WTC11 (cell line): Measurements from ENCODE around the gene KIF19. TPM values are rescaled to one million over a fixed set of nuclear protein-coding genes. Genes with fewer than 3 reads are reported as not detected.

Experiments used
- ATAC-seq: fragments of 200-7000 bp; cut with Tn5 transposase; 2 replicates; pipeline ENCODE4 v1.10.0; 2021; ENCODE audit warnings: mild to moderate bottlenecking, moderate library complexity
- CTCF ChIA-PET: fragments of 300-600 bp; sonication (Branson Sonifier 250); formaldehyde crosslinking; loops from one replicate; lab custom pipeline; 2021; ENCODE audit warnings: antibody characterized with exemption; lab: Charles Lee
- POLR2A ChIA-PET: fragments of 350-600 bp; sonication (Branson Sonifier 250); formaldehyde crosslinking; loops from one replicate; lab custom pipeline; 2021; ENCODE audit warnings: antibody characterized with exemption; lab: Charles Lee
- DNase-seq: peaks from one replicate; pipeline ENCODE4 v3.0.0; 2021; ENCODE audit warnings: low spot score
- H3K27ac Mint-ChIP-seq: 2 replicates; pipeline ENCODE4 v1.8.0; 2021; ENCODE audit warnings: mixed read lengths
- H3K27me3 Mint-ChIP-seq: 2 replicates; pipeline ENCODE4 v1.8.0; 2021; ENCODE audit warnings: low read depth, mild to moderate bottlenecking, moderate library complexity, mixed read lengths
- H3K36me3 Mint-ChIP-seq: 2 replicates; pipeline ENCODE4 v1.8.0; 2021; ENCODE audit warnings: mixed read lengths
- H3K4me1 Mint-ChIP-seq: 2 replicates; pipeline ENCODE4 v1.8.0; 2022; ENCODE audit warnings: mixed read lengths
- H3K4me3 Mint-ChIP-seq: 2 replicates; pipeline ENCODE4 v1.8.0; 2021; ENCODE audit warnings: mild to moderate bottlenecking, moderate library complexity, mixed read lengths
- H3K9me3 Mint-ChIP-seq: 2 replicates; pipeline ENCODE4 v1.8.0; 2021; ENCODE audit warnings: mixed read lengths
- ATF1 ChIP-seq: sonication (generic); formaldehyde crosslinking; IDR thresholded peaks from 2 replicates; pipeline ENCODE4 v1.8.1; 2023; ENCODE audit warnings: mild to moderate bottlenecking, moderate library complexity, missing genetic modification reagents
- ATF6 ChIP-seq: sonication (generic); formaldehyde crosslinking; IDR thresholded peaks from 2 replicates; pipeline ENCODE4 v1.8.1; 2023; ENCODE audit warnings: mild to moderate bottlenecking, missing genetic modification reagents
- EMX1 ChIP-seq: fragments of 250-450 bp; sonication (Bioruptor Pico); IDR thresholded peaks from 2 replicates; pipeline ENCODE4 v1.8.0; 2021; ENCODE audit warnings: mild to moderate bottlenecking
- ESRRA ChIP-seq: sonication (generic); formaldehyde crosslinking; IDR thresholded peaks from 2 replicates; pipeline ENCODE4 v1.8.1; 2022; ENCODE audit warnings: mild to moderate bottlenecking, missing genetic modification reagents, borderline replicate concordance
- IRF2 ChIP-seq: sonication (generic); formaldehyde crosslinking; IDR thresholded peaks from 2 replicates; pipeline ENCODE4 v1.8.0; 2022; ENCODE audit warnings: low read depth, missing genetic modification reagents, borderline replicate concordance
- KAT7 ChIP-seq: sonication (generic); formaldehyde crosslinking; IDR thresholded peaks from 2 replicates; pipeline ENCODE4 v1.8.1; 2023; ENCODE audit warnings: missing genetic modification reagents, mild to moderate bottlenecking, borderline replicate concordance
- MYBL2 ChIP-seq: sonication (generic); formaldehyde crosslinking; IDR thresholded peaks from 2 replicates; pipeline ENCODE4 v1.8.1; 2023; ENCODE audit warnings: mild to moderate bottlenecking, moderate library complexity, missing genetic modification reagents
- NFE2L1 ChIP-seq: sonication (generic); formaldehyde crosslinking; IDR thresholded peaks from 2 replicates; pipeline ENCODE4 v1.8.1; 2023; ENCODE audit warnings: missing genetic modification reagents
- NFYB ChIP-seq: sonication (generic); formaldehyde crosslinking; conservative IDR thresholded peaks from 2 replicates; pipeline ENCODE4 v1.8.0; 2022; ENCODE audit warnings: low read depth, missing genetic modification reagents
- NR3C1 ChIP-seq: sonication (generic); formaldehyde crosslinking; conservative IDR thresholded peaks from 2 replicates; pipeline ENCODE4 v1.8.1; 2023; ENCODE audit warnings: low read depth, mild to moderate bottlenecking, missing genetic modification reagents
- SOX15 ChIP-seq: fragments of 250-450 bp; sonication (Bioruptor Pico); IDR thresholded peaks from 2 replicates; pipeline ENCODE4 v1.9.0; 2021; ENCODE audit warnings: mild to moderate bottlenecking
- TCF7 ChIP-seq: sonication (generic); formaldehyde crosslinking; IDR thresholded peaks from 2 replicates; pipeline ENCODE4 v1.8.0; 2022; ENCODE audit warnings: mild to moderate bottlenecking, low read depth, missing genetic modification reagents, moderate library complexity
- USF2 ChIP-seq: sonication (generic); formaldehyde crosslinking; IDR thresholded peaks from 2 replicates; pipeline ENCODE4 v1.8.1; 2023; ENCODE audit warnings: mild to moderate bottlenecking, missing genetic modification reagents, moderate library complexity
- ZNF121 ChIP-seq: sonication (generic); formaldehyde crosslinking; IDR thresholded peaks from 2 replicates; pipeline ENCODE4 v1.8.0; 2023; ENCODE audit warnings: missing genetic modification reagents
- ZNF219 ChIP-seq: sonication (generic); formaldehyde crosslinking; IDR thresholded peaks from 2 replicates; pipeline ENCODE4 v1.8.0; 2023; ENCODE audit warnings: missing genetic modification reagents, mild to moderate bottlenecking, borderline replicate concordance
- ZNF425 ChIP-seq: fragments of 250-450 bp; sonication (Bioruptor Pico); conservative IDR thresholded peaks from 2 replicates; pipeline ENCODE4 v1.9.0; 2021; ENCODE audit warnings: mild to moderate bottlenecking
- total RNA-seq: library from RNA; stranded (reverse); gene quantifications from 3 replicates; pipeline ENCODE4 v1.2.3, GENCODE V29; 2021
- TF ChIP-seq, protein P1 (sequence below): sonication (generic); formaldehyde crosslinking; IDR thresholded peaks from 2 replicates; pipeline ENCODE4 v1.8.0; 2022; ENCODE audit warnings: mild to moderate bottlenecking, missing genetic modification reagents
- TF ChIP-seq, protein P2 (sequence below): fragments of 250-450 bp; sonication (Bioruptor Pico); IDR thresholded peaks from 2 replicates; pipeline ENCODE4 v1.9.0; 2021; ENCODE audit warnings: moderate library complexity, mild to moderate bottlenecking, inconsistent platforms, borderline replicate concordance
- TF ChIP-seq, protein P3 (sequence below): sonication (generic); formaldehyde crosslinking; IDR thresholded peaks from 2 replicates; pipeline ENCODE4 v1.8.1; 2023; ENCODE audit warnings: mild to moderate bottlenecking, moderate library complexity, missing genetic modification reagents

Gene KIF19
- total RNA-seq, 1 experiment from 2014 or later = 0.44 TPM

DNA sequence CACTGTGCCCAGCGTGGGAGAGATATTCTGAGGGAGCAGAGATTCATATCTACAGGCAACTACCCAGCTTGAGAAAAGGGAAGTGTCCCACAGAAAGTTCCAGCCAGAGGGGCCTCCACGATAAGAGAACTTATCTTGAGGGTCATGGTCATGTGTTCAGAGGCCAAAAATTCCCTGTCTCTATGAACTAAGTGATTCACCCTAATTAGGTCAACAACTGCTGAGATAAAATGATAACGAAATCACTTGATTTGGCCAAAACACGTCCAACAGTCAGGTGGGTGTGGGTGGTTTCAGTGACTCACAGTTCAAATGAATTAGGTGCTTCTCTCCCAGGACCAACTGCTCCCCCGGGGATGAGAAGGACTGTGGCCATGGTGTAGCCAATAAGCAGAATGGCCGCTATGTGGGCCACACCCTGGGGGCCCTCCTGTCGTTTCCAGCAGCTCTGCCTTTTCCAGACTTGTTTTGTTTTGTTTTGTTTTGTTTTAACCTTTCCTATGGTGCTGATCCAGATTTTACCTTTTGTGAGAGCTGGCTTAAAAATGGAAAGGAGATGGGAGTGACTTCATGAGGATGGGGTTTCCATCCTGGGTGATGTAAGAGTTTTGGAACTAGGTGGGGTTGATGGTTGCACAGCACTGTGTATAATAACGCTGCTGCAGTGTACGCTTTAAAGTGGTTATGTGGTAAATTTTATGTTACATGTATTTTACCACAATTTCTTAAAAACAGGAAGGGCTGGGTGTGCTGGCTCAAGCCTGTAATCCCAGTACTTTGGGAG is 43.2 kb upstream of the KIF19 start (continued):
- TF ChIP-seq, protein P1, sequence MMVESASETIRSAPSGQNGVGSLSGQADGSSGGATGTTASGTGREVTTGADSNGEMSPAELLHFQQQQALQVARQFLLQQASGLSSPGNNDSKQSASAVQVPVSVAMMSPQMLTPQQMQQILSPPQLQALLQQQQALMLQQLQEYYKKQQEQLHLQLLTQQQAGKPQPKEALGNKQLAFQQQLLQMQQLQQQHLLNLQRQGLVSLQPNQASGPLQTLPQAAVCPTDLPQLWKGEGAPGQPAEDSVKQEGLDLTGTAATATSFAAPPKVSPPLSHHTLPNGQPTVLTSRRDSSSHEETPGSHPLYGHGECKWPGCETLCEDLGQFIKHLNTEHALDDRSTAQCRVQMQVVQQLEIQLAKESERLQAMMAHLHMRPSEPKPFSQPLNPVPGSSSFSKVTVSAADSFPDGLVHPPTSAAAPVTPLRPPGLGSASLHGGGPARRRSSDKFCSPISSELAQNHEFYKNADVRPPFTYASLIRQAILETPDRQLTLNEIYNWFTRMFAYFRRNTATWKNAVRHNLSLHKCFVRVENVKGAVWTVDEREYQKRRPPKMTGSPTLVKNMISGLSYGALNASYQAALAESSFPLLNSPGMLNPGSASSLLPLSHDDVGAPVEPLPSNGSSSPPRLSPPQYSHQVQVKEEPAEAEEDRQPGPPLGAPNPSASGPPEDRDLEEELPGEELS (CRISPR knock-in tag) = no peak

DNA sequence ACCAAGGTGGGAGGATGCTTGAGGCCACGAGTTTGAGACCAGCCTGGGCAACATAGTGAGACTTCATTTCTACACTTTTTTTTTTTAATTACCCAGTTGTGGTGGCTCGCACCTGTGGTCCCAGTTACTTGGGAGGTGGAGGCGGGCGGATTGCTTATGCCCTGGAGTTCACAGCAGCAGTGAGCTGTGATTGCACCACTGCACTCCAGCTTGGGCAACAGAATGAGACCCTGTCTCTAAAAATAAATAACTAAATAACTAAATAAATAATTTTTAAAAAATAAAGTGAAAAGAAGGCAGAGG is 42.7 kb upstream of the KIF19 start:
- ATAC-seq (no peak), DNase-seq (no peak)
- Mint-ChIP-seq H3K9me3 (no peaks in the 10 kb centered on the region), H3K4me3 (no peak overlapping the region), H3K27ac (no peak overlapping the region), H3K27me3 (no peaks in the 10 kb centered on the region; the same call in 1 of the 2 replicates), H3K4me1 (peaks cover 7% of the 10 kb centered on the region; the same call in 1 of the 2 replicates), H3K36me3 (no peaks in the 10 kb centered on the region)
- ChIA-PET CTCF (interaction anchor here (0.6 to 5.3 kb wide), 2 partner anchors 8 to 14 kb away, joined by 5 to 112 read pairs; no protein-coding TSS in a partner anchor), POLR2A (no interaction called here)
- TF ChIP-seq IRF2 (CRISPR knock-in tag) (no peak), TCF7 (no peak), USF2 (CRISPR knock-in tag) (no peak), SOX15 (CRISPR knock-in tag) (no peak), ZNF425 (CRISPR knock-in tag) (no peak), NFE2L1 (CRISPR knock-in tag) (no peak), KAT7 (no peak), MYBL2 (CRISPR knock-in tag) (no peak)
- TF ChIP-seq, protein P2, sequence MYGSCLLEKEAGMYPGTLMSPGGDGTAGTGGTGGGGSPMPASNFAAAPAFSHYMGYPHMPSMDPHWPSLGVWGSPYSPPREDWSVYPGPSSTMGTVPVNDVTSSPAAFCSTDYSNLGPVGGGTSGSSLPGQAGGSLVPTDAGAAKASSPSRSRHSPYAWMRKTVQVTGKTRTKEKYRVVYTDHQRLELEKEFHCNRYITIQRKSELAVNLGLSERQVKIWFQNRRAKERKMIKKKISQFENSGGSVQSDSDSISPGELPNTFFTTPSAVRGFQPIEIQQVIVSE (CRISPR knock-in tag) = no peak

- Mint-ChIP-seq H3K36me3 (no peaks in the 10 kb centered on the region), H3K27me3 (no peaks in the 10 kb centered on the region; the same call in 1 of the 2 replicates), H3K9me3 (no peaks in the 10 kb centered on the region), H3K4me1 (peaks cover 7% of the 10 kb centered on the region; the same call in 1 of the 2 replicates), H3K27ac (no peak overlapping the region), H3K4me3 (no peak overlapping the region)
- ATAC-seq (no peak), DNase-seq (no peak)
- ChIA-PET POLR2A (no interaction called here), CTCF (interaction anchor here (0.9 to 5.3 kb wide), 2 partner anchors 10 to 75 kb away, joined by 3 to 112 read pairs; partner anchors contain the start of gene BTBD17)
- TF ChIP-seq ZNF121 (CRISPR knock-in tag) (no peak), ATF1 (CRISPR knock-in tag) (no peak), ATF6 (CRISPR knock-in tag) (no peak), ESRRA (CRISPR knock-in tag) (no peak), NFE2L1 (CRISPR knock-in tag) (no peak), NFYB (CRISPR knock-in tag) (no peak), EMX1 (CRISPR knock-in tag) (no peak), ZNF425 (CRISPR knock-in tag) (no peak), ZNF219 (CRISPR knock-in tag) (no peak), NR3C1 (CRISPR knock-in tag) (no peak)
- TF ChIP-seq, protein P3, sequence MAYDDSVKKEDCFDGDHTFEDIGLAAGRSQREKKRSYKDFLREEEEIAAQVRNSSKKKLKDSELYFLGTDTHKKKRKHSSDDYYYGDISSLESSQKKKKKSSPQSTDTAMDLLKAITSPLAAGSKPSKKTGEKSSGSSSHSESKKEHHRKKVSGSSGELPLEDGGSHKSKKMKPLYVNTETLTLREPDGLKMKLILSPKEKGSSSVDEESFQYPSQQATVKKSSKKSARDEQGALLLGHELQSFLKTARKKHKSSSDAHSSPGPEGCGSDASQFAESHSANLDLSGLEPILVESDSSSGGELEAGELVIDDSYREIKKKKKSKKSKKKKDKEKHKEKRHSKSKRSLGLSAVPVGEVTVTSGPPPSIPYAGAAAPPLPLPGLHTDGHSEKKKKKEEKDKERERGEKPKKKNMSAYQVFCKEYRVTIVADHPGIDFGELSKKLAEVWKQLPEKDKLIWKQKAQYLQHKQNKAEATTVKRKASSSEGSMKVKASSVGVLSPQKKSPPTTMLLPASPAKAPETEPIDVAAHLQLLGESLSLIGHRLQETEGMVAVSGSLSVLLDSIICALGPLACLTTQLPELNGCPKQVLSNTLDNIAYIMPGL (CRISPR knock-in tag) = no peak
Measured at GRCh38 chr17:74287031-74287602, 38.9 kb upstream of the KIF19 start.
